HG02763 (cell line): Measurements from ENCODE around the gene PPARG.
"Not testable (repeated sequence)": the region's sequence is repeated elsewhere in the genome, so short reads cannot be mapped to it uniquely, and the experiment has no call there.

Experiments
- ATAC-seq: cut with Tn5 transposase; IDR thresholded peaks from one replicate; pipeline ENCODE4 v1.9.1; 2021; ENCODE audit warnings: mild to moderate bottlenecking, moderate library complexity; ENCODE audit not compliant: unreplicated experiment

The PPARG gene

DNA sequence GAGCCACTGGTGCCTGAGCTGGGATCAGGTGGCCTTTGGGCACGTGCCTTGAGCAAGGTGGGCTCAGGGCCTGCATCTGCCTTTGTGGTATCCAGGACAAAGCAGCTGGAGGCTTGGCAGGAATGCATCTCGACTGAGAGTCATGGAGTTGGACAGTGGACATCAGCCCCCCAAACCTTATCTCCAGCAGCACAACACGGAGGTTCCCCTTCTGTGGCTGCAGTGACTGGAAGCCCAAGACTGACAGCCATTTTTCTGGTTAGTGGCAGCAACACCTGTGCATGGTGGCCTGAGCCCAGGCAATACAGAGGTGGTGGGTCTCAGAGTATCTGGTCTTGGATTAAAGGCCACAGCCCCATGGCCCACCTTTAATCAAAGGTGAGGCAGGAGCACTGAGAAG is 167.6 kb downstream of the PPARG start:
- no peak for ATAC-seq

DNA sequence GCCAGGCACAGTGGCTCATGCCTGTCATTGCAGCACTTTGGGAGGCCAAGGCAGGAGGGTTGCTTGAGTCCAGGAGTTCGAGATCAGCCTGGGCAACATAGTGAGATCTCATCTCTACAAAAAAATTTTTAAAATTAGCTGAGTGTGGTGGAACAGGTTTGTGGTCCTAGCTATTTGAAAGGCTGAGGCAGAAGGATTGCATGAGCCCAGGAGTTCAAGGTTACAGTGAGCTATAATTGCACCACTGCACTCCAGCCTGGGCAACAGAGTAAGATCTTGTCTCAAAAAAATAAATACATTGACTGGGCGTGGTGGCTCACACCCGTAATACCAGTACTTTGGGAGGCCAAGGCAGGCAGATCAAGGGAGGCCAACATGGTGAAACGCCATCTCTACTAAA is 168.5 kb downstream of the PPARG start:
- not testable (repeated sequence) for ATAC-seq

DNA sequence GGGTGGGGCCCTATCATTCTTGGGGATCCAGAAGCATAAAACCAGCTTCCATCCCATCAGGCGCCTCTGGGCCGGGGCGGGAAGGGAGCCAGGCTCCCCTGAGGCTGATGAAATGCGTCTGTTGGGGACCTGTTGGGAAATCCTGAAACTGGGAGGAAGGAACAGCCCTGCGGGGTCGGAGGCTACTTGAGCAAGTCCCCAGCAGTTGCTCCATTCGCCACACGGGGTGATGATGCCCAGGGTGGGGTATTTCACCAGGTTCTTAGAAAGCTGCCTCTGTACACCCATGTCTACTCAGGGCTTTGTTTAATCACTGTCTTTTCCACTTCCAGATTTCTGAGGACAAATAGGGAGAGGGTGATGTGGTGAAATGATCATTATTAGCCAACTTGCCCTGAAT is 170.0 kb downstream of the PPARG start:
- ATAC-seq: no peak

DNA sequence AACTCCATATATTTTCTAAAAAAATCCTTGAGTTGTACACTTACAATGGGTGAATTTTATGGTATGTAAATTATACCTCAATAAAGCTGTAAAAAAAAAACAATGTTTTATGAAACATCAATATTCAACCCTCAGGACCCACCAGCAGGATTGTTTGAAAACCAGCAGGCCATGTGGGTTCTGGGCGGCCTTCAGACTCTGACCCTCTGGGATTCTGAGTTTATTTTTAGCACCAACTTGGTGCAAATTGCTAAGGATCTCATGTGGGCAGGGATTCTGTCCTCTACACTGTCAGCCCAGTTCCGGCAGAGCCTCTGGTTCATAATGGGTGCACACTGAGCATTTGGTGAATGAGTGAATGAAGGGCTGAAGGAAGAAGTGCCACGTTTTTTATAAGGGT is 171.3 kb downstream of the PPARG start:
- no peak for ATAC-seq

DNA sequence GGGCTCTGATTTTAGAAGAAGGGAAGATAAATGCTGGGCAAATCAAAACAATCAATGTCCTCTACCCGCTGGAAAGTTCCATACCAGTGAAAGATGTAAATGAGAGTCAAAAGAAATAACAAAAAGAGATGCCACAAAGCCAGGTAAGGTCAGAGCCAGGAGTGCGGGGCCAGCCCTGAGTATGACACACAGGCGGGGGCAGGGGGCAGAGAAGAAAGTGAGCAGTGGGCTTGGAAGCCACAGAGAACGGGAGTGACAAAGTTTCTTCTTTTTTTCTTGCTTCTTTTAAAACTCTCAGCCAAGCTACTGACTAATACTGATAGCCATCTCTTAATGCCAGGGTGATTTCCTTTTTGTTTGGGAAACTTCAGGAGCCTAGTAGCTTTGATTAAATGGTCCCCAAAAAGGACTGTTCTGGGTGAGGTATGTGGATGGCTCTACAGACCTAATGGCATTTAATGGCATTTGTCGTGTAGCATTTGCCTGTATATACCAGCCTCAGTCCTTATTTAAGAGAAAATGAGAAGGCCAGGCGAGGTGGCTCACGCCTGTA is 172.3 kb downstream of the PPARG start:
- no peak for ATAC-seq

DNA sequence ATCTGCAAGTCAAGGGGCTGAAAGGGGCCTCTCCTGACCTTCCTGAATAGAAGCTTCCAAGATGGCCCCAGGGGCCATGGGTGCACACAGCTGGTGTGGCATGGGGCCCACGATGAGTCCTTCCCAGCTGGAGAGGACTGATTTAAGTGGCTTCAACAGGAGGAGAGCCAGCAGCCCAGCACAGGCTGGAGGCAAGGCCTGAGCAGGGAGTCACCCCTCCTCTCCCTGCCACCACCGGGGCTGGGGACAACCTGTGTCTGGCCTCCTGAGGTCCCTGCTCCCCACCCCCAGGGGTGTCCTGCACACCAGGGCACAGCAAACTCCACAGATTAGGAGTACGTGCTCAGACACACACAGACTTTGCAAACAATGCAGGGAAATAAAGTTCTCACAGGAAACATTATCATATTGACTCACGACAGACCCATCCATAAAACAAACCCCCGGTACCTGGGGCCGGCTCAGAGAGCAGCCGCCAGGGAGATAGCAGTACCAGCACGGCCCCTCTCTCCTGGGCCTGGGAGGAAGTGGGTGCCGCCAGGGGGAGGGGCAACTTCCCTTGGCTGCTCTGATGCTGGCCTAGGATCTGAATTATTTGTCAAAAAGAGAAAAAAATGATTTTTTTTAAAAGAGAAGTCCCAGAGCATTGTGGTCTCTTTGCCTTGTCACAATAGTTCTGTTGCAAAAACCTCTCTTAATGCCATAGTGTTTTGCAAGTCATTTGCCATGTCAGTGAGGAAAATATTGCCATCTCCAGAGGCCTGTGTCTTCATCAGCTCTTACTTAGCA is 173.5 kb downstream of the PPARG start:
- ATAC-seq: no peak

DNA sequence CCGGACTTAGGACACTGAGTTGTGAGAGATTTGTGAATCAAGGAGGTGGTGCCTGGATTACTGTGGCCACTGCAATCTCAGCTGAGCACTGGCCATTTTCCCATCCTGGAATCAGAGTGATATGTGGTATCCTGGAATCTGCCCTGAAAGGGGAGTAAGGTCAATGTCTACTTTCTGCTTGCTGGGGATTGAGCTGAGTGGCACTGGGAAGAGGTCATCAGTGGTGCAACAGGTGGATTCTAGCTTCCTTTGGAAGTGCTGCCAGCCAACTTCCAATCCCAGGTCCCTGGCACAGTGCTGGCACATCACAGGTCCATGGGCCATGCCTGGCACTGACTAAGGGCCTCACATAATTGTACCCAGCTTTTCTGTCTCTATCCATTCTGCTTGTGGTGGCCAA is 174.8 kb downstream of the PPARG start:
- ATAC-seq: no peak

DNA sequence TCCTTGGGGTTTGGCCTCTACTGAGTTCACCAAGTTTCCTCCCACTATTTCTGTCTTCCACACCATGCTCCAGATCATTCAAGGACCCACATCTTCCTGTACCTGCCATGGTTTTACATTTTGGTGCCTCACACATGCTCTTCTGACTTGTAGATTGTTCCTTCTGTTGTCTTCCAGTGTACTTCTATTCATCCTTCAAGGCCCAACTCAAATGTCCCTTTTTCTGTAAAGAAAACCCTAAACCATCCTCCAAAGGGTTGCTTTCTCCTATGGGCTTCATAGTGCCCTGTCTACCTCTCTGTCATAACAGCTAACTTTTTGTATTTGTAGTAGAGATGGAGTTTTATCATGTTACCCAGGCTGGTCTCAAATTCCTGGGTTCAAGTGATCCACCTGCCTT is 175.3 kb downstream of the PPARG start:
- no peak for ATAC-seq

DNA sequence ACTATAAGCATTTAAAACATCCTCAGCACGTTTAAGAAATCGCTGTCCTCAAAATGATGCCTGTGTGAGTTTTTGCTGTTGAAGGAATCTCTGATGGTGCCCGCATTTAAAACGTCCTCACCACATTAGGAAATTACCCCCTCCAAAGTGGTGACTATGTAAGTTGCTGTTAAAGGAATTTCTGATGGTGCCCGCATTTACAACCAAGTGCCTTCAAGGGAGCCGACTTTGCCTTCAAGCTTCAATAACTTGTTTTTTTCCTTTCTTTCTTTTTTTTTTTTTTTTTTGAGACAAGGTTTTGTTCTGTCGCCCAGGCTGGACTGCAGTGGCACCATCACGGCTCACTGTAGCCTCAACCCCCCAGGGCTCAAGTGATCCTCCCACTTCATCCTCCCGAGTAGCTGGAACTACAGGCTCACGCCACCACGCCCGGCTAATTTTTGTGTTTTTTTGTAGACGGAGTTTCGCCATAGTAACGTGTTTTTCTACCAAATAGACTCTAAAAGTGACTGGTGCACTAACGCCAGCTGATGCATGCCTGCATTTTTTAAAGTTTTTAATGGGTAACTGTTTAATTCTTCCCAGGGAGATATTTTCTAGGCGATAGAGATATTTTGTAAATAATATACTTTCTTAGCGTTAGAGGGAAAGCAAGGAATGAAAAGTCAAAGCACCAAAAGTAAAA is 176.4 kb downstream of the PPARG start:
- no peak for ATAC-seq

DNA sequence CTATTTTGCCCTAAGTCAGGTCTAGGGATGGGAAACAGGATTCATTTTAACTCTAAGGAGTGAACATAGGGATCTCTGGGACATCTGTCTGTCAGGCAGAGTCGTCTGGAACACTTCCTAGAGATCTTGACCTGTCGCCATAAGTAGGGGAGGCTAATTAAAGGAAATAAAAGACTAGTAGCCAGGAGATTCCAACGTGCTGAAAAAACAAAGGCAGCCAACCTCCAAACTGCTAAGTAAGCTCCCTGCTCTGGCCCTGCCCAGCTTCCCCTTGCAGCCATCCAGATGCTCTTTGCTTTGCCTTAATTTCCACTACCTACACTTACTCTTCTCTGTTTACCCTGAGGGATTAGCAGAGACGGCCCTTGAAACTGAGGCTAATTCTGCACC is 177.0 kb downstream of the PPARG start:
- no peak for ATAC-seq

DNA sequence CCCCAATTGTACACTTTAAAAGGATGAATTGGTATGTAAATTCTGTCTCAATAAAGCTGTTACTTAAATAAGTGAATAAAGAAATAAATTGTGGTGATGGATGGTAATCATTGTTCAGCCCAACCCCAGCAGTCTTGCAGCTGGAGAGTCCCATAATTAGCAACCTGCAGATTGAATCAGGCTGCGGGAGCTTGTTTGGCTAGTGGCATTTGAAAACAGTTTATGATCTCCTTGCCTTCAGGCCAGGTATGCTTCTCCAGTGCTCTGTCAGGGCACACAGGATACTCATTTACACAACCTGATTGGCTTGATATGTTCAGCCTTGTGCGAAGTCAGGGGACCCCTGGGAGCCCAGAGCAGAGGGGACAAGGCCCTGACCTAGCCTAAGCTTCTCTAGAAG is 178.9 kb downstream of the PPARG start:
- no peak for ATAC-seq

DNA sequence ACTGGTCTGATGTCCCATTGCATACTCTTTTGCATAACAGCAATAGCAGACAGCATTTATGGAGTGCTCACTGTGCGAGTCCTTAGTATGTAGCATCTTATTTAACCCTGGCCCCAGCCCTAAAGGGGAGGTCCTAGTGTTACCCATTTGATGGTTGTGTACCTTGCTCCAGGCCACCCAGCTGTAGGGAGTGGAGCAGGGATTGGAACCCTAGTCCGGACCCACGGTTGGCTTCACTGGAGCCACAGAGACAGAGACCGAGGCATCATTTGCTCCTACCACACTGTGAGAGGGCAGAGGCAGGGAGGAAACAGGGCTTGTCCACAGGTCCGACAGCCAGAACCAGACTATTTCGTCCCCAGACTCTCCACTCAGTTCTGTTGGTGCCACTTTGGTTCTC is 179.4 kb downstream of the PPARG start:
- ATAC-seq: no peak

DNA sequence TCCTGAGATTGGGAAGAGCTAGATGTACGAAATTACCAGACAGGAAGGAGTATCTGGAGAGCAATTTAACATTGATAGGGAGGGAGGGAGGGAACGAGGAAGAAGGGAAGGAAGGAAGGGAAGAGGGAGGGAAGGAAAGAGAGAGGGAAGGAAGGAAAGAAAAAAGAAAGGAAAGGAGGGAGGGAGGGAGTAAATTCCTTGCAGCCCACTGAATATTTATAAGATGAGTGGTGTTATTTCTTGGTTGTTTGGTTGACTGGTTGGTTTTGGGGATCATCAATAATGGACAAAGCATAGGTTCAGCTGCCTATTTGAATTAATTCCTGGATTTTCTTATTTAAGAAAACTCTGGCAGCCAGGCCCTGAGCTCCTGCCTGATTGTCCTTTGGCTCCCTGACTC is 179.9 kb downstream of the PPARG start:
- ATAC-seq: no peak

DNA sequence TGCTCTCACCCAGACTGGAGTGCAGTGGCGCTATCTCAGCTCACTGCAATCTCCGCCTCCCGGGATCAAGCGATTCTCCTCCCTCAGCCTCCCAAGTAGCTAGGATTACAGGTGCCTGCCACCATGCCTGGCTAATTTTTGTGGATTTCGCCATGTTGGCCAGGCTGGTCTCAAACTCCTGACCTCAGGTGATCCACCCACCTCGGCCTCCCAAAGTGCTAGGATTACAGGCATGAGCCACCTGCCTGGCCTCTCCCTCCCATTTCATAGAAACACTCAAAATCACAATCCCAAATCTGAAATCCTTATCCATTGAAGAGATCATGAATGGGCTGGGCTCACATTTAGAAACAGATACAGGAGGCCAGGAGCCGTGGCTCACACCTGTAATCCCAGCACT is 180.4 kb downstream of the PPARG start:
- not testable (repeated sequence) for ATAC-seq

DNA sequence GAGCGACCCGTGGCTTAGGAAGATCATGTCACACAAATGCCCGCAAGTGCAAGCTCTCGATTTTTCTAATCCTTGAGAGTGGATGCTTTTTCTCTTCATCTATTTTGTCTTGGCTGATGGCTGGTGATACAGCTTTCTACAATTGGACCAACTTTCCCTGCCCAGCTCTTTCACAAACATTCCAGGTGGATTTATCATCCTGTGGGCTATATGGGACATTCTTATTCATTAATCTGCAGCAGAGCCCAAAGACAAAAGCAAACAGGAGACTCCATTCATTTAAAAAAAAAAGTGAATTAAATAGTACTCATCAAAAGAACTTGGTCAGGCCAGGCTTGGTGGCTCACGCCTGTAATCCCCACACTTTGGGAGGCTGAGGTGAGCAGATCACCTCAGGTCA is 181.2 kb downstream of the PPARG start:
- no peak for ATAC-seq

DNA sequence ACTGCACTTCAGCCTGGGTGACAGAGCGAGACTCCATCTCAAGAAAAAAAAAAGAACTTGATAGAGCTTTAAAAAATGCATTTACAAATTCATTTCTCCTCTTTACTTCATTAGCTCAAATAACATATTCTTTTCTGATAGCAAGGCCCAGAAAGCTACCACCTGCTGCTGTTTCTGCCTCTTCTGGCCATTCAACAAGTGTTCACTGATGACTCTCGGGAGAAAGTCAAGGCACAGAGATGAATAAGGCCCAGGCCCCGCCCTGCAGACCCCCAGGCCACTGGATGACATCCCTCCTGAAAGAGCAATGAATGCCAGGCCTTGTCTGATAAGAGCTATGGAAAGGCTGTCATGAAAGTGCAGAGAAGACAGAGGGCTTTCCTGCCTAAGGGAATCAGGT is 181.8 kb downstream of the PPARG start:
- ATAC-seq: no peak

DNA sequence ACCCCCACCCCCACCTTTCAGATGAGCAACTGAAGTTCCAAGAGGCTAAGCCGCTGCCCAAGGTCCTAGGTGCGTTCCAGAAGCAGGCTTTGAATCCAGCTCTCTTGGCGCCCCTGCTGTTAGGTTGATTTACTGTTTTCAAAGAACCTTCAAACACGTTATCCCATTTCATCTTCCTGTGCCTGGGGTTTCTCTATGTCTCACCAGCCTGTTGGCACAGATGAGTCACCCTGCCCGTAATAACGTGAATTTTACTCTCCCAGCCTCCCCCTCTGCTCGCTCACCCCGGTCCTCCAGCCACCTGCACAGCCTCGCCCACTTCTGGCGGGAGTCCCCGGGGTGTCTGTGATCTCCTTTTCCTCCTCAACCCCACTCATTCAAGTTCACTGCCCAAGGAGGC is 182.4 kb downstream of the PPARG start:
- no peak for ATAC-seq

DNA sequence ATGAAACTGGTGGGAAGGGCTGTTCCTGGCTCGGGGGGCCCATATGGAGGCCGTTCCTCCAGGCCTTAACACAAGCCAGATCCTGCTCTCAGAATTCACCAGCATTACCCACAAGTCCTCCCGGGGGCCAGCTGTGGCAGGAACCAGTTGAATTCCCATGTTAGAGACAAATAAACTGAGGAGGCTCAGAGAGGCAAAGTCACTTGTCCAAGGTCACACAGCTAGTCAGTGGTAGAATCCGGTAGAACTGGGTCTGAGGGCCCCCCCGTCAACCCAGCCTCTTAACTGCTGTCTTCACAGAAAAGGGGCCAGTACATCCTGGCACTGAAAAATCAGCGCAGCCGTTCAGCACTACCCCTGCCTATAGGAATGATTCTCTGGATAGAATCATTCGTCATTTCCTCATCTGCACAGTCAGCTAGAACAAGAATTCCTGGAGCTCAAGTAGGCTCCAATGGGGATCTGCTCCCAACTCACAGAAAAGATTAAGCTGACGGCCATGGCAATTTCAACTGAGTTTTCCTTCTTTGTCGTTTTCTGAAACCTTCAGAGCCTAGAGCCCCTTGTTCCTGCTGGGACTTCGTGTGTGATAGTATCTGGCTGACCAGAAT is 183.2 kb downstream of the PPARG start:
- ATAC-seq: no peak

DNA sequence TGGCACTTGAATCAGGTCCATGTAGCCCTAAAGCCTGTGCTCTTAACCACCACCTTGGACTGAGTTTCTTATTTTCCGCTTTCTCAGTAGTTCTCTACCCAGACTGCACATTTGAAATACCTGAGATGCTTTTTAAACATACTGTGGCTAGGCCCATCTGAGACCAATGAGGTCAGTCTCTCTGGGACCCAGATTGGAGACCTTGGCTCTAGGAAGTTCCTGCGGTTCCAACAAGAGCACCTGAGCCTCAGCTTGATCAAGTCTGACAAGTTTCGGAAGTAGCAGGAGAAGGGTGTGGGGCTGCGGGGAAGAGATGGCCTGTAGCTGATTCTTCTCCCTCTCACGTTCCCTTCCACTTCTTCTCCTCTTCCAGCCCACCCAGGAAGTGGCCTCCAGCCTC is 183.9 kb downstream of the PPARG start:
- no peak for ATAC-seq

DNA sequence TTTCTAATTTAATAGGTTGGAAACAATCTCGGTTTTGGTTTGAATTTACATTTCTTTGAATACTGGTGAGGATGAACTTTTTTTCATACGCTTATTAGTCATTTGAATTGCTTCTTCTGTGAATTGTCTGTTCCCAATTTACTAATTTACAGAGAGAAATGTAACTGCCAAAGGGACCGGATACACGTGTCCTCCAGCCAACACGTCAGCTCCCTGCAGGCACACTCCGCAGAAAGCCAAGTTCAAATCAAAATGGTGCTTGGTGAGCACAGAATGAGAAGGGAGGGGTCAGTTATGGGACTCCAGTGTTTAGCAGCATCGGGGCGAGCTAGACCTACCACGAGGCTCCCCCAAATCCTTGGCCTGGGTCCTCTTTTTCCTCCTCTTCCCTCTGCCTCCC is 184.6 kb downstream of the PPARG start:
- no peak for ATAC-seq

DNA sequence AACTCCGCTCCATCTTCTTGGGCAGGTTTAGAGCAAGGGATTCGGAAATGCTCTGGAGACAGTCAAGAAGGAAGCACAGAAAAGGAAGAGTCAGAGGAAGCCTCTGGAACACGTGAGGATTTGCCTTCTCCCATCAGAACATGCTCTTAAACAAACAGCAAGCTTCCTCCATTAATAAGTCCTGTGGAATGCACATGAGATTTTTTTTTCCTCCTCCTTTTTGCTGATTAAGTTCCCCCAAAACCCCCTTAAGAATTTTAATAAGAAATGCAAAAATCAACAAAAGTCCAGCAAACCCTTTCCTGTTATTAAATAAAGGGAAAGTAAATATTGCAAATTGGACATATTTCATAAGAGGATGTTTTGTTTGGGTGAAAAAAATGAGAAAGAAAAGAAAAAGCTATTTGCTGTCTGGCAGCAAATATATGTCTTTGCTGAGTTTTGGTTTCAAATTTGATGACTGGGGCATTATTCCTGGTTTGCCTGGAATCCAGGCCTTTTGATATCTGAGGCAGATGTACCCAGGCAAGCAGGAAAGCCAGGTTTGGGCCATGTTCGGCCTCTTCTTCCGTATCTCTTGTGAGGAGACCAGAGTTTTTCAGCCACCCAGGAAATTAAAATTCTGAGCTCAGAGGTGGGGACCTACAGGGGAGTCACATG is 187.5 kb downstream of the PPARG start:
- ATAC-seq: no peak
